ENCODE results near the gene MLEC. TPM values are rescaled to one million over a fixed set of nuclear protein-coding genes. Genes with fewer than 3 reads are reported as not detected.
A peak's percentile ranks its signal among the peaks of the same experiment; 100 is the strongest.
"Not testable (repeated sequence)": the region's sequence is repeated elsewhere in the genome, so short reads cannot be mapped to it uniquely, and the experiment has no call there.

The MLEC gene
- total RNA-seq, 2 experiments from 2014 or later: 64.5 to 76.1 TPM

GRCh38 chr12:120670237-120670636, 16.7 kb upstream of the MLEC start:
- H3K36me3 Mint-ChIP-seq; H3K9me3 Mint-ChIP-seq; H3K4me3 Mint-ChIP-seq; POLR2A ChIA-PET; H3K4me1 Mint-ChIP-seq; H3K27ac Mint-ChIP-seq; DNase-seq; ATAC-seq (ENCODE audit: low read depth); H3K27me3 Mint-ChIP-seq: not testable (repeated sequence)

GRCh38 chr12:120670667-120671066, 16.3 kb upstream of the MLEC start:
- Mint-ChIP-seq H3K4me1 (no peaks in the 10 kb centered on the region), H3K9me3 (no peaks in the 10 kb centered on the region), H3K4me3 (no peak overlapping the region), H3K36me3 (no peaks in the 10 kb centered on the region), H3K27ac (no peak overlapping the region), H3K27me3 (no peaks in the 10 kb centered on the region)
- ATAC-seq (ENCODE audit: low read depth) (no peak), DNase-seq (no peak)
- POLR2A ChIA-PET: no interaction called here

- POLR2A ChIA-PET: no interaction called here
- H3K4me1 Mint-ChIP-seq: peaks cover 16% of the 10 kb centered on the region
Observed at GRCh38 chr12:120674097-120674636, 12.8 kb upstream of the MLEC start.

GRCh38 chr12:120677765-120678473, 9.0 kb upstream of the MLEC start:
- DNase-seq: no peak
- no peaks in the 10 kb centered on the region for H3K9me3 Mint-ChIP-seq
- peaks cover 3% of the 10 kb centered on the region for H3K27me3 Mint-ChIP-seq
- H3K27ac Mint-ChIP-seq: peak overlapping the region; percentile 65
- peak overlapping the region; percentile 10 for H3K4me3 Mint-ChIP-seq
- ATAC-seq (ENCODE audit: low read depth): peak; percentile 65
- H3K4me1 Mint-ChIP-seq: peaks cover 23% of the 10 kb centered on the region
- POLR2A ChIA-PET: interaction anchor here (1.0 kb wide), 1 partner anchor 52 kb away, joined by 6 read pairs; no protein-coding TSS in a partner anchor
- no peaks in the 10 kb centered on the region for H3K36me3 Mint-ChIP-seq

More at GRCh38 chr12:120674097-120674636, 12.8 kb upstream of the MLEC start:
- ATAC-seq (ENCODE audit: low read depth) (no peak), DNase-seq (no peak)
- Mint-ChIP-seq H3K4me3 (no peak overlapping the region), H3K36me3 (no peaks in the 10 kb centered on the region), H3K27me3 (peaks cover 3% of the 10 kb centered on the region), H3K27ac (no peak overlapping the region), H3K9me3 (no peaks in the 10 kb centered on the region)

- peak overlapping the region; percentile 39 for H3K4me3 Mint-ChIP-seq
- ATAC-seq (ENCODE audit: low read depth): peak; percentile 44
- no peak for DNase-seq
- POLR2A ChIA-PET: no interaction called here
- H3K27me3 Mint-ChIP-seq: peaks cover 3% of the 10 kb centered on the region
- peak overlapping the region; percentile 46 for H3K27ac Mint-ChIP-seq
- H3K4me1 Mint-ChIP-seq: peaks cover 23% of the 10 kb centered on the region
- H3K36me3 Mint-ChIP-seq: no peaks in the 10 kb centered on the region
- H3K9me3 Mint-ChIP-seq: no peaks in the 10 kb centered on the region
Observed at GRCh38 chr12:120678572-120678971, 8.4 kb upstream of the MLEC start.

GRCh38 chr12:120680165-120680738, 6.7 kb upstream of the MLEC start:
- no peak overlapping the region for H3K27ac Mint-ChIP-seq
- no peaks in the 10 kb centered on the region for H3K9me3 Mint-ChIP-seq

GRCh38 chr12:120684523-120684932, 2.4 kb upstream of the MLEC start:
- DNase-seq: no peak
- Mint-ChIP-seq H3K9me3 (no peaks in the 10 kb centered on the region), H3K27ac (no peak overlapping the region), H3K36me3 (peaks cover 2% of the 10 kb centered on the region), H3K4me3 (peak overlapping the region; percentile 30), H3K27me3 (no peaks in the 10 kb centered on the region), H3K4me1 (peaks cover 28% of the 10 kb centered on the region)
- ATAC-seq (ENCODE audit: low read depth): no peak
- POLR2A ChIA-PET: no interaction called here

More at GRCh38 chr12:120680165-120680738, 6.7 kb upstream of the MLEC start:
- DNase-seq (no peak), ATAC-seq (ENCODE audit: low read depth) (no peak)
- H3K4me3 Mint-ChIP-seq: peak overlapping the region; percentile 48
- H3K4me1 Mint-ChIP-seq: peaks cover 25% of the 10 kb centered on the region
- POLR2A ChIA-PET: interaction anchor here (0.7 kb wide), 1 partner anchor 31 kb away, joined by 3 read pairs; no protein-coding TSS in a partner anchor
- no peaks in the 10 kb centered on the region for H3K36me3 Mint-ChIP-seq
- H3K27me3 Mint-ChIP-seq: peaks cover 3% of the 10 kb centered on the region

- Mint-ChIP-seq H3K9me3 (no peaks in the 10 kb centered on the region), H3K4me1 (peaks cover 30% of the 10 kb centered on the region), H3K27ac (no peak overlapping the region), H3K36me3 (peaks cover 2% of the 10 kb centered on the region), H3K27me3 (no peaks in the 10 kb centered on the region), H3K4me3 (peak overlapping the region; percentile 93)
- ATAC-seq (ENCODE audit: low read depth): no peak
- POLR2A ChIA-PET: interaction anchor here (1.1 to 1.9 kb wide), 3 partner anchors 26 to 393 kb away, joined by 3 to 7 read pairs (median 4); partner anchors contain the start of genes POP5 and RNU4-1
- DNase-seq: no peak
Observed at GRCh38 chr12:120685522-120685921, 1.4 kb upstream of the MLEC start.

- DNase-seq: peak; percentile 94
Observed at GRCh38 chr12:120686151-120686689, 729 bp upstream of the MLEC start.

GRCh38 chr12:120687578-120688289, 785 bp downstream of the MLEC start:
- Mint-ChIP-seq H3K27me3 (no peaks in the 10 kb centered on the region), H3K9me3 (no peaks in the 10 kb centered on the region), H3K27ac (peak overlapping the region; percentile 45), H3K4me3 (peak overlapping the region; percentile 90), H3K4me1 (peaks cover 42% of the 10 kb centered on the region), H3K36me3 (peaks cover 6% of the 10 kb centered on the region)
- ATAC-seq (ENCODE audit: low read depth) (no peak), DNase-seq (peak; percentile 41)
- POLR2A ChIA-PET: interaction anchor here (1.9 kb wide), 2 partner anchors 10 to 395 kb away, joined by 4 read pairs; partner anchors contain the start of gene RNU4-1

More at GRCh38 chr12:120686151-120686689, 729 bp upstream of the MLEC start:
- POLR2A ChIA-PET: interaction anchor here (0.6 to 1.9 kb wide), 8 partner anchors 12 to 393 kb away, joined by 3 to 7 read pairs (median 4); partner anchors contain the start of genes COX6A1, POP5 and RNU4-1
- peaks cover 2% of the 10 kb centered on the region for H3K36me3 Mint-ChIP-seq
- ATAC-seq (ENCODE audit: low read depth): peak; percentile 76
- H3K9me3 Mint-ChIP-seq: no peaks in the 10 kb centered on the region
- H3K4me1 Mint-ChIP-seq: peaks cover 33% of the 10 kb centered on the region
- H3K4me3 Mint-ChIP-seq: peak overlapping the region; percentile 93
- no peaks in the 10 kb centered on the region for H3K27me3 Mint-ChIP-seq
- peak overlapping the region; percentile 91 for H3K27ac Mint-ChIP-seq

GRCh38 chr12:120688527-120689071, 1.6 kb downstream of the MLEC start:
- peak overlapping the region; percentile 71 for H3K27ac Mint-ChIP-seq
- DNase-seq (no peak), ATAC-seq (ENCODE audit: low read depth) (no peak)
- peak overlapping the region; percentile 90 for H3K4me3 Mint-ChIP-seq
- no peaks in the 10 kb centered on the region for H3K9me3 Mint-ChIP-seq
- H3K27me3 Mint-ChIP-seq: no peaks in the 10 kb centered on the region
- POLR2A ChIA-PET: interaction anchor here (1.3 to 1.5 kb wide), 2 partner anchors 23 to 33 kb away, joined by 3 read pairs; no protein-coding TSS in a partner anchor
- H3K36me3 Mint-ChIP-seq: peaks cover 8% of the 10 kb centered on the region
- H3K4me1 Mint-ChIP-seq: peaks cover 47% of the 10 kb centered on the region

GRCh38 chr12:120689397-120690082, 2.6 kb downstream of the MLEC start:
- H3K27me3 Mint-ChIP-seq: no peaks in the 10 kb centered on the region
- H3K36me3 Mint-ChIP-seq: peaks cover 8% of the 10 kb centered on the region
- POLR2A ChIA-PET: interaction anchor here (1.3 to 1.5 kb wide), 2 partner anchors 22 to 32 kb away, joined by 3 read pairs; no protein-coding TSS in a partner anchor
- ATAC-seq (ENCODE audit: low read depth): no peak
- H3K4me3 Mint-ChIP-seq: peak overlapping the region; percentile 90
- H3K4me1 Mint-ChIP-seq: peaks cover 47% of the 10 kb centered on the region
- no peak overlapping the region for H3K27ac Mint-ChIP-seq
- DNase-seq: no peak
- no peaks in the 10 kb centered on the region for H3K9me3 Mint-ChIP-seq

All from activated naive CD8-positive, alpha-beta T cell treated with anti-CD3 and anti-CD28 coated beads, Interleukin-2, amount 10 ng/mL, durations not matched to agents 7 days and 5 days (primary cell).